Stimulated activated CD8-positive, alpha-beta memory T cell treated with anti-CD3 and anti-CD28 coated beads, Interleukin-4, amount 100 ng/mL, for 1 hour (primary cell): ENCODE data around the gene MED29.

ENCODE experiments used
- DNase-seq, 2 donors: peaks; one replicate each; pipeline ENCODE4 v3.0.0-alpha.2; 2020; ENCODE audit warnings: low read depth in 2 of 2, low spot score in 1 of 2

Gene MED29, protein sequence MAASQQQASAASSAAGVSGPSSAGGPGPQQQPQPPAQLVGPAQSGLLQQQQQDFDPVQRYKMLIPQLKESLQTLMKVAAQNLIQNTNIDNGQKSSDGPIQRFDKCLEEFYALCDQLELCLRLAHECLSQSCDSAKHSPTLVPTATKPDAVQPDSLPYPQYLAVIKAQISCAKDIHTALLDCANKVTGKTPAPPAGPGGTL

DNA sequence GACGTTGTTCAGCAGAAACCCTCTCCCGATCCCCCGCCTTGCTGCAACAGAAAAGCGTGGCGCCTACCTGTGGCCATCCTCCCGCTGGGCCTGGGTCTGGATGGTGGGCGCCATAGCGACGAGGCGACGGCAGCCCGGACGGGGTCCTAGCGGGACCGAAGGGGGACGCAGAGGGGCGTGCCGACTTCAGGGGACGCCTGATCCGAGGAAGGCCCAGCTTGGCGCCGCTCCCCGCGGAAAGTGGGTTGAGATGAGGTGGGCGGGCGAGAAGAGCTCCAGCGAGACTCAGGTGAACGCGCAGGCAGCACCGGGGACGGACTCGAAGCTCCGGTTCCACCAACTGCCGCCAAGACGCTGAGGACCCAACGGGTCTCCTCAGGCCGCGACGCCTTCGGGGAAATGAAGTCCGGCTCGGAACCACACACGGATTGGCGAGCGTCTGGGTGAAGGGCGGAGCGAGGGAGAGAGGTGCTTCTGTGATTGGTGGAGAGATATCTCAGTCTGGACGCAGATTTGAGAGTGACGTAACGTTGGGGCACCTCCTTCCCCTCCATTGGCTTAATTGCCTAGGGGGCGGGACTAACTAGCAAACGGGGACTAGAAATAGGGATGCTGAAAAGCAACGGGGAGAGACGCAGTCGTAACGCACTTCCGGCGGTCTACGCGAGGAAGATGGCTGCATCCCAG, at the start of gene MED29, which contains the start of gene PAF1:
Gene MED29 (plus strand): TSS at position 628 of the 687 bp plus-strand sequence. CDS start 45 bp downstream, at position 673.
Gene PAF1 (minus strand): TSS at position 356 of the 687 bp plus-strand sequence. CDS start 242 bp downstream, at position 114.
- peak; percentile 80 to 91 for DNase-seq

DNA sequence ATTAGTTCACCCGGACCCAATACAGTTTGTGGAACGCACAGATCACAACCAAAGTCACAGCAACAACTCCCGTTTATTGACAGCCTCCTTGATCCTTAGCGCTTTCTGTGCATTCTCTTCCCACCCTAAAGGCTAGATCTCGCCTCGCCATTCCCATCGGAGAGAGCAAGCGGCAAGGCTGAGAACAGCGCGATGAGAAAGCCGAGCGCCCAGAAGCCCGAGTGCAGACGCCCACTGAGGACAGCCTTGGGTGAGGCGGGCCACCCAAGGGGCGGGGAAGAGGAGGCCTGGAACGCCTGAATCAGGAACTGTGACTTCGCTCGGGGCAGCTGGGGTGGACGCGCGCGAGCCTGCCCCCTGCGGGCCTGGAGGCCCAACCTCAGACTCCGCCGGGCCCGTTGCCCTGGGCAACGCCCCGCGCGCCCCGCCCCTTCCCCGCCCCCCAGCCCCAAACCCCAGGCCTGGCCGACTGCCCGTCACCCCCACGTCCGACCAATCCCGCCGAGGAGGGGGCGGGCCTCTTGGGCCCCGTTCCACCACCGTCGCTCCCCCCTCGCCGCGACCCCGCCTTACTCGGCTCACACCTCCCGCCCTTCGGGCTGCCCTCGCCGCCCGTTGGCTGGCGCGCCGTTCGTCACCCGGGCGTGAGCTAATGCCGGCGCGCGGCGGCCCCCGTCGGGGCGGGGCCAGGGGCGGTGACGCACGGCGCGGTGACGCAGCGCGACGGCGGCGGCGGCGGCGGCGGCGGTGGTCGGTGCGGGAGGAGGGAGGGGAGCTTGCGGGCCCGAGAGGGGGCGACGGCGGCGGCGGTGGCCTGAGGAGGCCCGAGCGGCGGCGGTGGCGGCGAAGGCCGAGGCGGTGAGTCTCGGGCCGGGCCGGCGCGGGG, 49.2 kb upstream of the MED29 start, which contains the start of gene SAMD4B:
Gene SAMD4B (plus strand): TSS at position 703 of the 886 bp plus-strand sequence. CDS start 14,473 bp downstream, outside the sequence.
- peak; percentile 98 to 99 for DNase-seq

DNA sequence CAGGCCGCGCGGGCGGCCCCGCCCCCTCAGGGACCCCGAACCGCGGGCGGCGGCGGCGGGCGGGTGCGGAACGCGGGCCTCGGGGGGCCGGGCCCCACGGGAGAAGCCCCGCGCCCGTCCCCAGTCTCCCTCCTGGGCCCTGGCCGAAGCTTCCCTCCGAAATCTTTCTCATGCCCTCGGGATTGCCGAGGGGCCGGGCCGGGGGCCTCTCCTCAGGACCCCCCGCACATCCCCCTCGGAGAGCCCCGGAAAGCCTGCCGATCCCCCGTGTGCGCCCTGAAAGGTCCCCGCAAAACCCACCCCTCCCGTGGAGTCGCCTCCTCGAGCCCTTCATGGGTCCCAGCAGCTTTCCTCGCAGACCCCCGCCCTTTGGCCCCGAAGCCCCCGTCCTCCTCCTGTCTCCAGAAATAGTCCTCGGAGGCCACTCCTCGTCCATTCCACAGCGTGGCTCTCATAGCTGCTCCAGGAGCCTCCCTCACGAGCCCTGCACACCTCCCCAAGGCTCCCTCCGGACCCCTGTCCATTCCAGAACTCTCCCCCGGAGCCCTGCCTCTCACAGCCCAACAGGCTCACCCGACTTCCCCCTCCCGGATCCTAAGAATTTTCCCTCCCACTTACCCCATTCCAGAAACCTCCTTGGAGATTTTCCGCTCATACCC, 48.4 kb upstream of the MED29 start:
- DNase-seq = no peak

DNA sequence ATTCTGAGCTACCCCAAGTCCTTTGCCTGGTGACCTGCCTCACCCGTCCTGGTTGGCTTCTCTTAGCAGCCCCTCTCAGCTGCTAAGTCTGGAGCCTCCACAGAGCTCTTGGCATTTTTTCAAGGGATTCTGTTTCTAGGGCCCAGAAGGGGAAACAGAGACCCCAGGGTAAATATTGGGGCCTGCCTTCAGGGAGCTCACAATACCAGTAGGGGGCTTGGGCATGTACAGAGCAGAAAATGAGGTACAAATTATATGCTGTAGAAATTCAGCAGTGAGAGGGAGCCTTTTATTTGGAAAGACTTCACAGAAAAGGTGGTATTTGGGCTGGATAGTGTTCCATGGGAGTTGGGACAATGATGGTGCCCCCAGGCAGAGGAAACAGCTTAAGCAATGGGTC, 45.2 kb upstream of the MED29 start:
- no peak for DNase-seq

DNA sequence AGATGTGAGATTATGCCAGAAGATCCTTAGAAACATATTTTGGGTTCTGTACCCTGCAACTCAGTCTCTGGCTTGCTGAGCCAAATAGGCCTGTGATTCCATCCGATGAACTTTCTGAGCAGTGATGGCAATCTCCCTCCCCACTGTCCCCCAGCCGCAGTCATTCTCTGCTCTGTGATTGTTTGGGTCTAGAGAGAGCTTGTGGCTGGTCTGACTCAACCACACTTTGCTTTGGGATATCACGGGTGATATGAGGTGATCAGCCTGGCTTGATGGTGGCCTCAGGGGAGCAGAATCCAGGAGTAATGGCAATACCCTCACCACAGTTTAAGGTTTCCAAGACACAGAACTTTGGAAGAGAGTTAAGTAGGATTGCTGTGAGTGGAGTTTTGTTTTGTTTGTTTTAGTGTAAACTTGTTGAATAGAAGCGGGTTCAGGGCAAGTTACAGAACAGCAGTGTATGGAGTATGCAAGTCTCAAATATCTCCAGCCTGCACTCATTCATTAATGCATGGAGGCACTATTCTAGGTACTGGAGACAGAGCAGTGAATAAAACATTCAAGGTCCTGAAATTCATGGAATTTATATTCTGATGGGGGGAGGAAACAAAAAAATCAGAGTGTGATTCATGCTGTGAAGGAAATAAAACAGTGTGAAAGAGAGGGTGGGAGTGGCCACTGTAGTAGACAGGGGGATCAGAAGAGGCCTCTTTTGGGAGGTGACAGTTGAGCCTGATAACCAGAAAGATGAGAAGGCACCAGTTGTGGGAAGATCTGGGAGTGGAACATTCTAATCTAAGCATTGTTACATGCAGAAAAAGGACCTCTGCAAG, 43.6 kb upstream of the MED29 start:
- DNase-seq = no peak

DNA sequence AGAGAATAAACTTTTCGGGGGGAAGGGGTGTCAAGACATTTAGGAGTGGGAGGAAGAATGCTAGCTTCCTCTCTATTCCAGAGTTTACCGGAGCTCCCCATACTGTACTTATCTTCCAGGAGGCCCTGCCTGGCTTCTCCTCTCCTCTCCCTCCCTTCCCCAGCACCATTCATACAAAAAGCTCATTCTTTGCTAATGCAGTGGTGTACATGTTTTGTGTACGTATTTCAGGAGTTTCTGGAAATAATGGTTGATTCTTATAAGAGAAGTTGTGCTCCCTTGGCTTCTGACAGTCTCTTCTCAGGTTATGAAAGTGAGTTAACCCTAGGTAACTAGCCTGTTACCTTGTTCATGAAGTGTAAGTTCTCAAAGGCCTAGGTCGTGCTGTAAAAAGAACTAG, 41.9 kb upstream of the MED29 start:
- no peak for DNase-seq

DNA sequence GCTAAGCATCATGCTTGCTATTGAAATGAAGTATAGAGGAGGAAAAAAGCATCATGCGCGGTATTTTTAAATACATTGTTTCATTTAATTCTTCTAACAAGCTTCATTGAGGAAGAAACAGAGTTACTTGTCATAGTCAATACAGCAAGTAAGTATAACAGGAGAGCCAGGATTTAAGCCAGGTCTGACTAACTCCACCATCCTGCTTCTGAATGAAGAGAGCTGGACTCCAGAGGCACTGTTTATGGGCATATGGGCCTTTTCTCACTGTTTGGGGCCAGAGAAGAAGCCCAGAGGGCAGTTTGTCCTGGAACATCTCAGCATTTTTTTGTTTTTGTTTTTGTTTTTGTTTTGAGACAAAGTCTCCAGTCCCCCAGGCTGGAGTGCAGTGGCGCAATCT, 41.0 kb upstream of the MED29 start:
- DNase-seq = no peak

DNA sequence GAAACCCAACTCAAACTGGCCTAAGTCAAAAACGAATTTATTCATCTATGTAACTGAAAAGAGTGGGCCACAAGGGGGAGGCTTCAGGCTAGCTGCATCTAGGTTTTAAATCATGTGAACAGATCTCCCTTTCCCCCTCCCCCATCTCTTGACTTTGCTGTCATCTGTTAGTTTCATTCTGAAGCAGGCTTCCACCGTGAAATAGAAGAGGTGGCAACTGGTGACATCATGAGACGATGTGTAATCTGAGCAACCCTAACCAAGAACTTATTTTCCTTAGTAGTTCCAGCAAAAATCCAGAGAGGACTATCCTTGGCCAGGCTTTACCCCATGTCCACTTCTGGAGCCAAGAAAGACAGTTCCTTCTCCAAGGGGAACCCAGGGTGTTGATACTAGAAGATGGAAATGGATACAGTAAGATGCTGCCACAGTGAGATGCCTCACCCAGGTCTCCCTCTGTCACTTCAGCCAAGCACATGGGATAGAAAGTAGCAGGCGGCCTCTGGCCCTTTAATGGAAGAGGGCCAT, 39.6 kb upstream of the MED29 start:
- DNase-seq = no peak

DNA sequence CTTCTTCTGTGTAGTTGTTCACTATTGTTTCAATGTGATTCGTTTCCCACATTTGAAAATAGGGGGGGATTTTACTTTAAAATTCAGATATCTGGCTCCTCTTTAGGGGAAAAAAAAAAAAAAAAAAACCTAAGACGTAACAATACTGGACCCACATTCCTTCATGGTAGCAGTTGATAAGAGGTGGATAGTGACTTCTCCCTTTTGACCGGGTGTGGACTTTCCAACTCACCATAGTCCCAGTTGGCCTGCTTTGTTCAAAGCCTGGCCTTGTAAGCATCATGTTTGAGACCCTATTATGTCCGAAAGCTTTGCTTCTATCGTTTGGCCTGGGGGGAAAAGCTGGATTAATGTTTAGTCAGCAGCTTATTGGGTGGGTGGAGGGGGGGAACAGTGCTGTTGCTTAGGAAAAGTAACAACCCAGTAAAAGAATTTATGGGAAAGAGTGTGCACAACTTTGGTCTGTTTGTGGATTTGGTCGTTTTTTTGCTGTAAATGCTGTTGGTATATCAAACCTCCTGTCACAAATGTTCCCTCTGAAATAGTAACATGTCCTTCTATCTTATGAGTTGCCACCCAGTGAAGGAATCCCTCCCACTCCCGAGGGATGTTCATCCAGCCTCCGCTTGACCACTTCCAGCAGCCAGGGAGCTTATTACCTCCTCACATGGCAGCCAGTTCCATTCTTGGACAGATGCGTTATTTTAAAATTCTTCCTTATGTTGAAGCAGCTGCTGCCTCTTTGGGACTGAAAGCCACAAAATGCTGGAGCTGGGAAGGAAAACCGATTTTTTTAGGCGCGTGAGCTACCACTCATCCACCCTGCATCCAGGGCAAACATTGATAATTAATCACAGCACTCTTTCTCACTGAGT, 38.6 kb upstream of the MED29 start:
- no peak for DNase-seq

DNA sequence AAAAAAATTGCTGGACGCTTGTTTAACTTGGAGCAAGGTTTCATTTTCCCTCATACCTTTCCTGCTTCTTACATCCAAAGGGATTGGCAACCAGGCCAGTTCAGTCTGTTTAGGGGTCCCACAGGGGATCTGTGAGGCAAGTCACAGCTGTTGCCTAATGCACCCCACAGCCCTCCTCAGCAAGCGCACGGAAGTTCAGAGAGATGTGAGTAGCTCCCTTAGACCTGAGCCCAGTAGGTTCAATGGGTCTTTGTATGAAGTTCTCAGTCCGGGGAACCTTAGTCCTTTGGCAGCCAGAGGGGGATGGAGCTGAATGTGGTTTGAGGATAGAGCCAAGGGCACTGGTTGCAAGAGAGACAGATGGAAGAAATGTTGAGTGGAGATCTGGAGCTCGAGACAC, 35.9 kb upstream of the MED29 start:
- no peak for DNase-seq

DNA sequence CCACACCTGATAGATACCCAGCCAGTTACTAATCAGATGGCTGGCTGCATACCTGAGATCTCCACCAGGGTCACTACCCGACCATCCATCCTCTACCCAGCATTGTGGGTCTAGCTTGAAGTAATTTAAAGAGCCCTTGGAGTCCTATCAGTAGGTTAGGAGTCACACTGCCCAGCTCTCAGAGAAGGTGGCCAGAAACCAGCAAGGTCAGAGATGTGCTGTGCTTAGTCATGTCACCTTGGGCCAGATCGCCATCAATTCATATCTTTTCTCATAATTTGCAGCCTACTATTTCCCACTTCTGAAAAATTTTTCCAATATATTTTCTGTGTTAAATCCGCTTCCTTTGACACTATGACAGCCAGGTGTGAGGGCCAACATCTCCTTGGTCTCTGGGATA, 35.1 kb upstream of the MED29 start:
- no peak for DNase-seq

DNA sequence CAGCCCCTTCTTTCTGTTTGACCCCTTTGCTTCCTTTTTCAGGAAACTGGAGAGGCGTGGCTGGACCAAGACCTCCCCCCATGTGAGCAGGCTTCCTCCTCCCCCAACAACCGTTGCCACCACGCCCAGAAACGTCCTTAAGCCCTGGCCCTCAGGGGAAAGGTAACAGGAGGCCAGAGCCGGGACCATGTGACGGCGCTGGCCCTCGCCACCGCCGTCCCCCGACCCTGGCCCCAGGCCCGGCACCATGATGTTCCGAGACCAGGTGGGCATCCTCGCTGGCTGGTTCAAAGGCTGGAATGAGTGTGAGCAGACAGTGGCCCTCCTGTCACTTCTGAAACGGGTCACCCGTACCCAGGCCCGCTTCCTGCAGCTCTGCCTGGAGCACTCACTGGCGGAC, 34.5 kb upstream of the MED29 start:
- DNase-seq = no peak

DNA sequence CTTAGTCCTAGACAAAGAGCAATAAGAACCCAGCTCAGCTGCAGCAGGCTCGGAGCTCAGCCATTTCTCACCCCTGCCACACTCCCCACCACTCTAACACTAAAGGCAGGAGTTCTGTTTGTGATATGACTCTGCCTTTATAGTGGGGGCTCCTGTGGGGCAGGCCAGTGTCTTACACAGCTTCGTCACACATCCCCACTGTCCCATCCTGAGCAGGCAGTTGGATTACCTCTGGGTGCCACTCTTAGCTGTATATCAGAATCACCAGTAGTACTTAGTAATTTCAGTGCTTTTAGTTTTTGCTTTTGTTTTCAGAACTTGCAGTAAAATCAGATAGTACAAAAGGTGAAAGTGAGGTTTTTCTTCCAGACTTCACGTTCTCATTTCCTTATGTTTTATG, 32.2 kb upstream of the MED29 start:
- DNase-seq = no peak

DNA sequence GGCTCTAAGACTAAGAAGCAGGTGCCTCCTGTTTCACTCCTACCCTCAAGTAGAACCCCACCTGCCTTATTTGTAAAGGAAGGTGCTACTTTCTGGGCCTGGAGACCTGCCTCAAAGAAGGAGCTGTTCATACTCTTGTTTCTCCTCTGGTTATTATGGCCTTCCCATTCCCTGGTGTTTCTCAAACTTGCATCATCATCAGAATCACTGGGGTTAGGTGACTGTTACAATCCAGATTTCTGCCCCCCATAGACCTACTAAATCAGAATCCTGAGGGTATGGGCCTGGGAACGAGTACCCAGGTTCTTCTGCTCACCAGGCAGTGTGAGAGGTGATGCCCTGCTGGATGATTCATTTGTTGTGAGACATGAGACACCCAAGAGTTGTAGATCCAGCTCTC, 30.6 kb upstream of the MED29 start:
- DNase-seq = no peak

DNA sequence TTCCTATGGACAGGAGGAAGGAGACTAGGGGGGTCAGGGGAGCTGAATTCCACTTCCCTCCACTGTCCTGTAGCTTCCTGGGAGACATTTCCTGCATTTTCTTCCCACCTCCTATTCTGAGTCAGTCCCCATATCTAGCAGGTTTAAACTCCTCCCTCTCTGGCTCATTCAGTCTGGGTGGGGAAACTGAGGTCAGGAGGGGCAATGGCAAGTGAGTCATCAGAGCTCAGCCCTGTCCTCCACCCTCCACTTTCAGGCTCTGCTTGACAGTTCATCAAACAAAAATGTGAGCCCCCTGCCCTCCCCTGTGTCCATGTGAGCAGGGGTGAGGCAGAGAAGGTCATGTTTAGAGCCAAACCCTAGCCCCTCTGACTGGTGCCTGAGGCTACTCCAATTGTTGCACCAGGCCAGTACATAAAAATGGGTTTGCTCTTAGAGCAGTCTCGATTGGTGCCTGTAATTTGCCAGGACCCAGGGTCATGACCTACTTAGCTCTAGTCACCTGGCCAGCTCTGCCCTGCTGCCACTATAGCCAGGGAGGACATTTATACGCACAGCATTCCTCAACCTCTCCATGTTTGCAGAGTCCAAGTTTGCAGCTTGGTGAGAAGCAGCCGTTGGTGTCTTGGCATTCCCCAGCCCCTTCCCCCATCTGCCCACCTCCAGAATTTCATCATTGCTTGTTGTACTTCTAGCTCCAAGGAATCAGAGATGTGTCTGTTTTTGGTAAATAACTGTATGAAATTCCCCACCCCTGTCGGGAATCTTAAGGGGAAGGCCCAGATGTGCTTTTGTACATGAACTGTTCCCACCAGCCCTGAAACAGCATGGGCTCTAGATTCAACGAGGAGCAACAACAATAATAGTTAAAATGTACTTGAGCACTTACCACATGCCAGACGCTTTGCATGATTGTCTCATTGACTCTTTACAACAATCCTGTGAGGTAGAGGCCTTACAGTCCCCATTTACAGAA, 28.2 kb upstream of the MED29 start:
- no peak for DNase-seq

DNA sequence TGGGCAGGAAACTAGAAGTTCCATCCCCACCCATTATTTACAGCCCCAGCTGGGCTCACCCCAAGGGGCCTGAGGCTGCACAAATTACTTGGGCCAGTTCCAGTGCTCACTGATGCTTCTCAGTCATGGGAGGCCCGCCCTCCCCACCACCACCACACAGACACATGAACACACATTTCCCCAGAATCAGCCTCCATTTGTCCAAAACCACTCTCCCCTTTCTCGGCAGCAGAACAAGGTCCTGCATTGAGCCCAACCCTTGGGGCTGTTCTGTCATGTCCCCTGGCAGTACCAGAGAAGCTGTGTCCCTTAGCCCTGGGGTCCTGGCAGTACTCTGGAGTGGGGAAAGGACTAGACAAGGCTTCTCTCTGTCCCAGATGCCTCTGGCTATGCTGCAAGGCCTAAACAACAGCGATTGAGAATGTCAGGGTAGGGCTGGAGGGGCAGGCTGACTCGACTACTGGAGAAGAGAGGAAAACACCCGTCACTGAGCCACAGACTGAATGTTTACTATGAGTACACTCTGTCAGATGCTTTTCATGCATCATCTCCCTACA, 27.2 kb upstream of the MED29 start:
- DNase-seq = no peak

DNA sequence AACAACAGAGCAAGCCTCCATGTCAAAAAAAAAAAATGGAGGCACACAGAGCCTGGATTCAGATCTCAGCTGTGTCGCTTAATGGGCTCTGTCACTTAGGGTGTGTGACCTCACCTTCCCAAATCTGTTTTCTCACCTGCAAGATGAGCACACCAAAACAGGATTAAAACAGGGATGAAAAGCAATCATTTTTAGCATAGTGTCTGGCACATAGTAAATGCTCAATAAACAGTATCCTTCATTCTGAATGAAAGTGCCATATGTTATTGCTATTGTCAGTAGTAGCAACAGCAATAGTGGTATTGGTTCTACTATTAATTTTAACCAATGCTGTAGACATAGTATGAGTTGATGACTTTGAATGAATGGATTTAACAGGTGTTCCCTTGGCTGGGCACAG, 25.6 kb upstream of the MED29 start:
- DNase-seq = no peak

DNA sequence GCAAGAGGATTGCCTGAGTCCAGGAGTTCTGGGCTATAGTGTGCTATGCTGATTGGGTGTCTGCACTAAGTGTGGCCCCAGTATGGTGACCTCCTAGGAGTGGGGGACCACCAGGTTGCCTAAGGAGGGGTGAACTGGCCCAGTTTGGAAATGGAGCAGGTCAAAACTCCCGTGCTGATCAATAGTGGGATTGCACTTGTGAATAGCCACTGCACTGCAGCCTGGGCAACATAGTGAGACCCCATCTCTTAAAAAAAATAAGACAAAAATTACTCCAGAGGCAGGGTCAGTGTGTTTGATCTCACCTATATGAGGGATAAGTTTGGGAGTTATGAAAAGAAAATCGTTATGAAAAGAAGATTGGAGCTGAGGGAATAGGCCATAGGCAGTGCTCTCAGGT, 22.0 kb upstream of the MED29 start:
- DNase-seq = no peak
